Kidney (tissue), 14 donors: ENCODE results near the gene ART1. TPM values are rescaled to one million over a fixed set of nuclear protein-coding genes. Genes with fewer than 3 reads are reported as not detected.

Experiments
- DNase-seq, 5 donors: peaks; one replicate each; pipeline ENCODE4 v3.0.0-alpha.2; 2013 to 2020
- FAIRE-seq: peaks from 2 replicates; lab custom pipeline; 2012; peaks lifted over from hg19 to GRCh38; lab: Jason Lieb, UNC
- H3K27ac ChIP-seq, 2 donors: one replicate each; pipeline ENCODE4 v1.7.0; 2013; ENCODE audit warnings: low read depth in 2 of 2, low read length in 2 of 2, inconsistent platforms in 1 of 2
- H3K27me3 ChIP-seq: one replicate; pipeline ENCODE4 v1.7.1; 2013; ENCODE audit warnings: low read length, inconsistent platforms; ENCODE audit not compliant: control insufficient read depth, insufficient read depth
- H3K36me3 ChIP-seq, 3 donors: one replicate each; pipeline versions ENCODE4 v1.7.0 to v1.7.1; 2013; ENCODE audit warnings: low read length in 3 of 3, control low read depth in 1 of 3, inconsistent platforms in 1 of 3; ENCODE audit not compliant: insufficient read depth in 3 of 3, control insufficient read depth in 2 of 3
- H3K4me1 ChIP-seq, 3 donors: one replicate each; pipeline versions ENCODE4 v1.7.0 to v1.7.1; 2013; ENCODE audit warnings: low read length in 3 of 3, inconsistent platforms in 1 of 3, low read depth in 1 of 3; ENCODE audit not compliant: control insufficient read depth in 2 of 3, insufficient read depth in 2 of 3
- H3K4me3 ChIP-seq, 3 donors: one replicate each; pipeline versions ENCODE4 v1.7.0 to v1.8.1; 2013; ENCODE audit warnings: low read length in 3 of 3, control low read depth in 1 of 3, inconsistent platforms in 1 of 3
- H3K9ac ChIP-seq, 3 donors: one replicate each; pipeline versions ENCODE4 v1.7.0 to v1.7.1; 2013; ENCODE audit warnings: low read length in 3 of 3, control low read depth in 1 of 3, inconsistent platforms in 1 of 3
- H3K9me3 ChIP-seq, 3 donors: one replicate each; pipeline versions ENCODE4 v1.7.0 to v1.7.1; 2013; ENCODE audit warnings: low read length in 3 of 3, control low read depth in 1 of 3, inconsistent platforms in 1 of 3; ENCODE audit not compliant: control insufficient read depth in 2 of 3, insufficient read depth in 1 of 3
- CTCF ChIP-seq: IDR thresholded peaks from 3 replicates; pipeline ENCODE4 v1.5.1; 2012; ENCODE audit warnings: mild to moderate bottlenecking, moderate library complexity, borderline replicate concordance; ENCODE audit not compliant: insufficient read depth; ENCODE audit errors: extremely low read depth
- intact Hi-C: fragments of 100-400 bp; cut with DNase I; formaldehyde crosslinking; loops from one replicate; pipeline ENCODE4 v1.11.1; 2022
- polyA plus RNA-seq: library from polyadenylated mRNA; stranded (reverse); fragments of 350-450 nt; fragmentation: Illumina TruSeq; extraction: RNeasy Lipid Tissue Mini Kit (QIAGEN cat#74804); gene quantifications from one replicate; pipeline ENCODE4 v1.2.3, GENCODE V29; 2014; ENCODE audit warnings: low read depth, low replicate concordance; ENCODE audit not compliant: insufficient read depth
- total RNA-seq: library from RNA; stranded (reverse); fragmentation: NEBNext Ultra II Directional; extraction: Animal tissue kit (Norgen Biotek cat#: 25700); gene quantifications from one replicate; pipeline ENCODE4 v1.2.1, GENCODE V29; 2021
- donor health status: control.
- donor health status: control.
- donor health status: control.
- donor health status: control.
- donor health status: control.
- donor health status: DM: yes; HTN: yes; CAD: no.
- donor health status: Normal renal cell carcinoma (clear cell type).

Gene ART1
- total and polyA plus RNA-seq, 2 donors from 2014 or later: 0.31 TPM; not detected in 1

- DNase-seq: peak in 3 of 5 donors; percentile 66 to 86 (median 74)
- Histone ChIP-seq H3K4me3 (no peak within 1 kb of the TSS), H3K27me3 (no peaks in the 10 kb centered on the region), H3K9ac (no peak within 1 kb of the TSS), H3K9me3 (no peaks in the 10 kb centered on the region), H3K36me3 (peaks cover 6 to 35% (median 21%) of the 10 kb centered on the region in 3 donors), H3K4me1 (no peaks in the 10 kb centered on the region), H3K27ac (no peak within 1 kb of the TSS)
- intact Hi-C loops: no loop called here
- TF ChIP-seq CTCF: no peak
- FAIRE-seq: no peak
Measured at GRCh38 chr11:3671334-3672254, 26.7 kb downstream of the ART1 start, which contains the start of gene CHRNA10. Gene CHRNA10 (minus strand): TSS chr11:3671384. CDS start chr11:3671312, 72 bp downstream.

GRCh38 chr11:3674189-3674588 is 29.3 kb downstream of the ART1 start:
- H3K27me3 ChIP-seq: no peaks in the 10 kb centered on the region
- no peaks in the 10 kb centered on the region for H3K4me1 ChIP-seq
- no peaks in the 10 kb centered on the region for H3K9me3 ChIP-seq
- DNase-seq (no peak), FAIRE-seq (no peak)
- no peak overlapping the region for H3K27ac ChIP-seq
- no peak overlapping the region for H3K9ac ChIP-seq
- intact Hi-C loops: no loop called here
- H3K4me3 ChIP-seq: no peak overlapping the region
- H3K36me3 ChIP-seq: peaks cover 17 to 46% (median 29%) of the 10 kb centered on the region in 3 donors
- TF ChIP-seq CTCF: no peak

GRCh38 chr11:3675971-3676370 is 31.0 kb downstream of the ART1 start:
- TF ChIP-seq CTCF: no peak
- Histone ChIP-seq H3K4me3 (no peak overlapping the region), H3K27me3 (no peaks in the 10 kb centered on the region), H3K36me3 (peaks cover 22 to 52% (median 37%) of the 10 kb centered on the region in 3 donors), H3K27ac (no peak overlapping the region), H3K9ac (no peak overlapping the region), H3K9me3 (no peaks in the 10 kb centered on the region), H3K4me1 (no peaks in the 10 kb centered on the region)
- intact Hi-C loops: no loop called here
- FAIRE-seq (no peak), DNase-seq (no peak)
